Upper lobe of right lung (tissue), 1 donor: ENCODE results near the gene ADAMTSL3. TPM values are rescaled to one million over a fixed set of nuclear protein-coding genes. Genes with fewer than 3 reads are reported as not detected.
"Not testable (repeated sequence)": the region's sequence is repeated elsewhere in the genome, so short reads cannot be mapped to it uniquely, and the experiment has no call there.

Experiments
- ATAC-seq: fragments of 200-7000 bp; cut with Tn5 transposase; one replicate; pipeline ENCODE4 v1.9.1; 2020; ENCODE audit warnings: mild to moderate bottlenecking, moderate library complexity
- DNase-seq: peaks from one replicate; pipeline ENCODE4 v3.0.0-alpha.2; 2020
- H3K27ac ChIP-seq: fragments of 200-600 bp; one replicate; pipeline ENCODE4 v1.8.0; 2022
- H3K27me3 ChIP-seq: fragments of 200-600 bp; one replicate; pipeline ENCODE4 v1.8.0; 2022; ENCODE audit warnings: mild to moderate bottlenecking
- H3K36me3 ChIP-seq: fragments of 200-600 bp; one replicate; pipeline ENCODE4 v1.8.0; 2022
- H3K4me1 ChIP-seq: fragments of 200-600 bp; one replicate; pipeline ENCODE4 v1.8.0; 2022
- H3K4me3 ChIP-seq: fragments of 200-600 bp; one replicate; pipeline ENCODE4 v1.8.0; 2022; ENCODE audit warnings: mild to moderate bottlenecking
- H3K9me3 ChIP-seq: fragments of 200-600 bp; one replicate; pipeline ENCODE4 v1.8.0; 2022
- intact Hi-C: fragments of 100-400 bp; cut with DNase I; formaldehyde crosslinking; loops from one replicate; pipeline ENCODE4 v1.11.0; 2022
- total RNA-seq: library from RNA; stranded (reverse); fragmentation: NEBNext Ultra II Directional; extraction: Animal tissue kit (Norgen Biotek cat#: 25700); gene quantifications from one replicate; pipeline ENCODE4 v1.2.1, GENCODE V29; 2021
- TF ChIP-seq, protein P1 (sequence below): fragments of 200-600 bp; IDR thresholded peaks from one replicate; pipeline ENCODE4 v1.8.0; 2022; ENCODE audit warnings: antibody characterized with exemption
- donor health status: DM: no; HTN: yes; CAD: no; lungs with severe emphysema.

The ADAMTSL3 gene
- total RNA-seq, 1 donor from 2014 or later: 26.2 TPM

GRCh38 chr15:83753872-83754493, 100.1 kb downstream of the ADAMTSL3 start:
- no peaks in the 10 kb centered on the region for H3K27me3 ChIP-seq
- no peaks in the 10 kb centered on the region for H3K36me3 ChIP-seq
- H3K9me3 ChIP-seq: no peaks in the 10 kb centered on the region
- no peak overlapping the region for H3K27ac ChIP-seq
- no peak overlapping the region for H3K4me3 ChIP-seq
- intact Hi-C loops: no loop called here
- TF ChIP-seq, protein P1, sequence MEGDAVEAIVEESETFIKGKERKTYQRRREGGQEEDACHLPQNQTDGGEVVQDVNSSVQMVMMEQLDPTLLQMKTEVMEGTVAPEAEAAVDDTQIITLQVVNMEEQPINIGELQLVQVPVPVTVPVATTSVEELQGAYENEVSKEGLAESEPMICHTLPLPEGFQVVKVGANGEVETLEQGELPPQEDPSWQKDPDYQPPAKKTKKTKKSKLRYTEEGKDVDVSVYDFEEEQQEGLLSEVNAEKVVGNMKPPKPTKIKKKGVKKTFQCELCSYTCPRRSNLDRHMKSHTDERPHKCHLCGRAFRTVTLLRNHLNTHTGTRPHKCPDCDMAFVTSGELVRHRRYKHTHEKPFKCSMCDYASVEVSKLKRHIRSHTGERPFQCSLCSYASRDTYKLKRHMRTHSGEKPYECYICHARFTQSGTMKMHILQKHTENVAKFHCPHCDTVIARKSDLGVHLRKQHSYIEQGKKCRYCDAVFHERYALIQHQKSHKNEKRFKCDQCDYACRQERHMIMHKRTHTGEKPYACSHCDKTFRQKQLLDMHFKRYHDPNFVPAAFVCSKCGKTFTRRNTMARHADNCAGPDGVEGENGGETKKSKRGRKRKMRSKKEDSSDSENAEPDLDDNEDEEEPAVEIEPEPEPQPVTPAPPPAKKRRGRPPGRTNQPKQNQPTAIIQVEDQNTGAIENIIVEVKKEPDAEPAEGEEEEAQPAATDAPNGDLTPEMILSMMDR: no peak
- DNase-seq: no peak
- no peaks in the 10 kb centered on the region for H3K4me1 ChIP-seq
- no peak for ATAC-seq

- intact Hi-C loops, H3K27me3 ChIP-seq, DNase-seq, H3K4me3 ChIP-seq, H3K9me3 ChIP-seq, ATAC-seq, H3K27ac ChIP-seq, H3K4me1 ChIP-seq, H3K36me3 ChIP-seq: not testable (repeated sequence)
These were observed 103.4 kb downstream of the ADAMTSL3 start for GRCh38 chr15:83757291-83757690.

DNA sequence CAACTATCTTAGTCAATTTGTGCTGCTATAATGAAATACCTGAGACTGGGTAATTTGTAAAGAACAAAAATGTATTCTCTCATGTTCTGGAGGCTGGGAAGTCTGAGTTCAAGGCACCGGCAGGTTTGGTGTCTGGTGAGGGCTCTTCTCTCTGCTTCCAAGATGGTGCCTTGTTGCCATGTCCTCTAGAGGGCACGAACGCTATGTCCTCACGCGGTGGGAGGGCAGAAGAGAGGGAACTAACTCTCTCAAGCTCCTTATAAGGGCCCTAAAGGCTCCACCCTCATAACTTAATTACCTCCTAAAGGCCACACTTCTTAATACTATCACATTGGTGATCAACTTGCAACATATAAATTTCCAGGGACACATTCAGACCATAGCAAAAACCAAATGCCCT, 108.4 kb downstream of the ADAMTSL3 start:
- ATAC-seq: no peak
- Histone ChIP-seq H3K4me1 (peaks cover 4% of the 10 kb centered on the region), H3K27ac (no peak overlapping the region), H3K36me3 (no peaks in the 10 kb centered on the region), H3K9me3 (no peaks in the 10 kb centered on the region), H3K27me3 (no peaks in the 10 kb centered on the region), H3K4me3 (no peak overlapping the region)
- TF ChIP-seq, protein P1: no peak
- intact Hi-C loops: no loop called here
- no peak for DNase-seq

DNA sequence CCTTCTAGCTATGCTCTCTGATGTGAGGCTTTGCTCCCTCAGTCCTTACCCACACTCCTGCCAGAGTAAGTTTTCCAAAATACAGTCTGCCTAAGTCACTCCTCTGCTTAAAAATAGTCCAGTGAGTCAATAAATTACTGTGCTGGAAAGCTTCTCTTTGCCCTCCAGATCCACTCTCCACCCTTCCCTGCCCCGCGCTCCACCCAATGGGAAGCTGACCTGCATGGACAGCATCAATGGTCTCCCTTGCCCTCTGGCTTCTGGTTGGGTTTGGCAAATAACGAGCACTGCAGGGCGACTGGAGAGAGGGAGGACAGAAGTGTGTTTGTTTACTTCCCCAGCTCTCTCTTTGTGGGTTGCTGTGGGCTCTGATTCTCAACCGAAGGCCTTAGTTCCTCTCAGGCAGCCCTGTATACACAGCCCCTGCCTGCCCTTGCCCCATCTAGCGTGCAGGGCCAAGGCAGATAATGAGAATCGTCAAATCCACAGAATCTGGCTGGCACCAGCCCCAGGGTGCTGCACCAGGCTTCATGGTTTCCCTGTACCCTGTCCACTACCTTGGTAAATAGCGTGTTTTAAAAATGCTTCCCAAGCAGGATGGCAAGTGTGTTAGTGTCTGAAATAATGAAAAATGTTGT, 110.4 kb downstream of the ADAMTSL3 start:
- TF ChIP-seq, protein P1: no peak
- Histone ChIP-seq H3K9me3 (no peaks in the 10 kb centered on the region), H3K4me1 (peaks cover 4% of the 10 kb centered on the region), H3K36me3 (no peaks in the 10 kb centered on the region), H3K27me3 (no peaks in the 10 kb centered on the region), H3K27ac (no peak overlapping the region), H3K4me3 (no peak overlapping the region)
- DNase-seq (no peak), ATAC-seq (no peak)
- intact Hi-C loops: no loop called here

- ATAC-seq (no peak), DNase-seq (no peak)
- Histone ChIP-seq H3K4me1 (peaks cover 4% of the 10 kb centered on the region), H3K9me3 (no peaks in the 10 kb centered on the region), H3K4me3 (no peak overlapping the region), H3K36me3 (no peaks in the 10 kb centered on the region), H3K27me3 (no peaks in the 10 kb centered on the region), H3K27ac (no peak overlapping the region)
- TF ChIP-seq, protein P1: no peak
- intact Hi-C loops: no loop called here
These were observed 112.4 kb downstream of the ADAMTSL3 start for GRCh38 chr15:83766339-83766738.

- Histone ChIP-seq H3K4me1 (peaks cover 4% of the 10 kb centered on the region), H3K4me3 (no peak overlapping the region), H3K9me3 (no peaks in the 10 kb centered on the region), H3K36me3 (no peaks in the 10 kb centered on the region), H3K27ac (no peak overlapping the region), H3K27me3 (no peaks in the 10 kb centered on the region)
- TF ChIP-seq, protein P1: no peak
- intact Hi-C loops: no loop called here
- DNase-seq (no peak), ATAC-seq (no peak)
These were observed 113.8 kb downstream of the ADAMTSL3 start for GRCh38 chr15:83767741-83768140.
